Neural cell (in vitro differentiated cells): ENCODE measurements around the gene MSH3. TPM values are rescaled to one million over a fixed set of nuclear protein-coding genes. Genes with fewer than 3 reads are reported as not detected.
"Not testable (repeated sequence)": the region's sequence is repeated elsewhere in the genome, so short reads cannot be mapped to it uniquely, and the experiment has no call there.

ENCODE experiments used
- H2AFZ ChIP-seq: fragments of 200-600, 300-800 bp; sonication (generic), shearing (Covaris generic); 2 replicates; pipeline ENCODE4 v1.6.0; 2014; ENCODE audit warnings: low read depth, mild to moderate bottlenecking, antibody characterized with exemption, low read length, moderate library complexity
- H3F3A ChIP-seq: fragments of 200-600 bp; shearing (Covaris generic); 2 replicates; pipeline ENCODE4 v1.6.1; 2016; ENCODE audit warnings: mild to moderate bottlenecking, moderate library complexity, mixed read lengths, antibody characterized with exemption, low read length; ENCODE audit not compliant: insufficient read depth, poor library complexity, severe bottlenecking
- H3K27ac ChIP-seq: fragments of 200-600, 300-800 bp; sonication (generic), shearing (Covaris generic); 2 replicates; pipeline ENCODE4 v1.5.1; 2014; ENCODE audit warnings: mild to moderate bottlenecking, low read length, moderate library complexity
- H3K27me3 ChIP-seq: fragments of 300-800, 200-600 bp; sonication (generic), shearing (Covaris generic); 2 replicates; pipeline ENCODE4 v1.6.0; 2014; ENCODE audit warnings: mild to moderate bottlenecking, low read depth, low read length, moderate library complexity; ENCODE audit not compliant: insufficient read depth
- H3K36me3 ChIP-seq: fragments of 300-800, 200-600 bp; sonication (generic), shearing (Covaris generic); 2 replicates; pipeline ENCODE4 v1.5.1; 2014; ENCODE audit warnings: mild to moderate bottlenecking, antibody characterized with exemption, low read length, moderate library complexity; ENCODE audit not compliant: insufficient read depth
- H3K4me2 ChIP-seq: fragments of 300-800, 200-600 bp; sonication (generic), shearing (Covaris generic); 2 replicates; pipeline ENCODE4 v1.6.0; 2014; ENCODE audit warnings: mild to moderate bottlenecking, low read length
- H3K4me3 ChIP-seq: fragments of 300-800, 200-600 bp; sonication (generic), shearing (Covaris generic); 2 replicates; pipeline ENCODE4 v1.5.1; 2014; ENCODE audit warnings: mild to moderate bottlenecking, low read length, moderate library complexity
- H3K79me2 ChIP-seq: fragments of 200-600 bp; shearing (Covaris generic); replicated peaks from 2 replicates; pipeline ENCODE4 v1.6.0; 2014; ENCODE audit warnings: mild to moderate bottlenecking, low read length, moderate library complexity; ENCODE audit not compliant: insufficient read depth
- H3K9ac ChIP-seq: fragments of 300-800, 200-600 bp; sonication (generic), shearing (Covaris generic); 2 replicates; pipeline ENCODE4 v1.6.1; 2016; ENCODE audit warnings: mild to moderate bottlenecking, low read length, mixed read lengths
- H3K9me2 ChIP-seq: fragments of 200-600 bp; shearing (Covaris generic); 2 replicates; pipeline ENCODE4 v1.6.1; 2016; ENCODE audit warnings: mild to moderate bottlenecking, low read length, mixed read lengths; ENCODE audit not compliant: insufficient read depth
- H3K9me3 ChIP-seq: fragments of 200-600, 300-800 bp; sonication (generic), shearing (Covaris generic); 2 replicates; pipeline ENCODE4 v1.6.1; 2016; ENCODE audit warnings: mild to moderate bottlenecking, mixed run types, low read length, moderate library complexity, mixed read lengths
- H4K20me1 ChIP-seq: fragments of 200-600 bp; shearing (Covaris generic); 2 replicates; pipeline ENCODE4 v1.6.1; 2016; ENCODE audit warnings: mild to moderate bottlenecking, mixed run types; ENCODE audit not compliant: insufficient read depth
- CTCF ChIP-seq: fragments of 450-650 bp; IDR thresholded peaks from 2 replicates; pipeline ENCODE4 v1.5.1; 2014; ENCODE audit warnings: antibody characterized with exemption, mild to moderate bottlenecking, moderate library complexity; ENCODE audit not compliant: poor library complexity, severe bottlenecking
- EP300 ChIP-seq: fragments of 450-650 bp; conservative IDR thresholded peaks from 2 replicates; pipeline ENCODE4 v1.6.1; 2014; ENCODE audit warnings: antibody characterized with exemption, mild to moderate bottlenecking, moderate library complexity; ENCODE audit not compliant: poor library complexity, severe bottlenecking
- EZH2 ChIP-seq: fragments of 200-600, 300-800 bp; shearing (Covaris generic), sonication (generic); IDR thresholded peaks from 2 replicates; pipeline ENCODE4 v1.6.1; 2014; ENCODE audit warnings: antibody characterized with exemption, low read length, borderline replicate concordance, mild to moderate bottlenecking; ENCODE audit not compliant: insufficient read depth, poor library complexity, severe bottlenecking
- MXI1 ChIP-seq: fragments of 450-650 bp; conservative IDR thresholded peaks from 2 replicates; pipeline ENCODE4 v1.6.1; 2014; ENCODE audit warnings: antibody characterized with exemption, mild to moderate bottlenecking; ENCODE audit not compliant: poor library complexity, severe bottlenecking
- POLR2AphosphoS5 ChIP-seq: IDR thresholded peaks from 2 replicates; pipeline ENCODE4 v1.6.1; 2012
- RAD21 ChIP-seq: fragments of 450-650 bp; conservative IDR thresholded peaks from 2 replicates; pipeline ENCODE4 v1.6.1; 2014; ENCODE audit warnings: antibody characterized with exemption, mild to moderate bottlenecking, moderate library complexity
- REST ChIP-seq: IDR thresholded peaks from 2 replicates; pipeline ENCODE4 v1.6.1; 2012; ENCODE audit warnings: borderline replicate concordance
- SMC3 ChIP-seq: fragments of 450-650 bp; conservative IDR thresholded peaks from 2 replicates; pipeline ENCODE4 v1.6.1; 2014; ENCODE audit warnings: antibody characterized with exemption, mild to moderate bottlenecking, moderate library complexity; ENCODE audit not compliant: poor library complexity
- TAF1 ChIP-seq: IDR thresholded peaks from 2 replicates; pipeline ENCODE4 v1.6.1; 2012; ENCODE audit warnings: low read depth
- polyA plus RNA-seq: library from polyadenylated mRNA; depleted of rRNA; stranded (reverse); fragments of >200 nt; gene quantifications from 2 replicates; pipeline ENCODE4 v1.2.3, GENCODE V29; 2014

Gene MSH3
- polyA plus RNA-seq, 1 donor from 2014 or later: 9.8 TPM

- H3K4me2 ChIP-seq: no peak overlapping the region
Observed at GRCh38 chr5:80782626-80783025, 128.2 kb downstream of the MSH3 start.

GRCh38 chr5:80783751-80784150 lies 129.3 kb downstream of the MSH3 start:
- not testable (repeated sequence) for H3K27ac ChIP-seq, H3K4me2 ChIP-seq, H3K9ac ChIP-seq, H4K20me1 ChIP-seq, H3K36me3 ChIP-seq, H3K4me3 ChIP-seq, H3K9me3 ChIP-seq, H3K79me2 ChIP-seq, H3K9me2 ChIP-seq, H3K27me3 ChIP-seq, H3F3A ChIP-seq, H2AFZ ChIP-seq

More at GRCh38 chr5:80782626-80783025, 128.2 kb downstream of the MSH3 start:
- no peaks in the 10 kb centered on the region for H3F3A ChIP-seq
- H3K9ac ChIP-seq: no peak overlapping the region
- H3K27me3 ChIP-seq: no peaks in the 10 kb centered on the region
- no peaks in the 10 kb centered on the region for H3K9me3 ChIP-seq
- H2AFZ ChIP-seq: no peak overlapping the region
- TF ChIP-seq REST: no peak
- no peak for TF ChIP-seq SMC3
- TF ChIP-seq POLR2AphosphoS5: no peak
- TF ChIP-seq TAF1: no peak
- TF ChIP-seq CTCF: no peak
- no peak for TF ChIP-seq RAD21
- TF ChIP-seq EZH2: no peak
- no peak for TF ChIP-seq MXI1
- TF ChIP-seq EP300: no peak
- H3K27ac ChIP-seq: no peak overlapping the region
- no peaks in the 10 kb centered on the region for H3K79me2 ChIP-seq
- H4K20me1 ChIP-seq: no peaks in the 10 kb centered on the region
- H3K4me3 ChIP-seq: no peak overlapping the region
- no peaks in the 10 kb centered on the region for H3K36me3 ChIP-seq
- no peaks in the 10 kb centered on the region for H3K9me2 ChIP-seq

GRCh38 chr5:80784451-80784850 lies 130.0 kb downstream of the MSH3 start:
- no peaks in the 10 kb centered on the region for H3K9me2 ChIP-seq
- no peaks in the 10 kb centered on the region for H3K9me3 ChIP-seq
- H3F3A ChIP-seq: no peaks in the 10 kb centered on the region
- H3K79me2 ChIP-seq: no peaks in the 10 kb centered on the region
- no peak overlapping the region for H3K4me2 ChIP-seq
- H3K36me3 ChIP-seq: no peaks in the 10 kb centered on the region
- TF ChIP-seq REST: no peak
- no peak for TF ChIP-seq TAF1
- TF ChIP-seq EP300: no peak
- TF ChIP-seq SMC3: no peak
- TF ChIP-seq POLR2AphosphoS5: no peak
- H3K27me3 ChIP-seq: no peaks in the 10 kb centered on the region
- H2AFZ ChIP-seq: no peak overlapping the region
- H3K9ac ChIP-seq: no peak overlapping the region
- no peak overlapping the region for H3K4me3 ChIP-seq
- H4K20me1 ChIP-seq: no peaks in the 10 kb centered on the region
- H3K27ac ChIP-seq: no peak overlapping the region

- H3F3A ChIP-seq, H3K4me2 ChIP-seq, H3K27ac ChIP-seq, H4K20me1 ChIP-seq, H3K9ac ChIP-seq, H3K9me2 ChIP-seq, H3K79me2 ChIP-seq, H3K9me3 ChIP-seq, H3K4me3 ChIP-seq, H3K36me3 ChIP-seq, H3K27me3 ChIP-seq, H2AFZ ChIP-seq: not testable (repeated sequence)
Observed at GRCh38 chr5:80789319-80790016, 135.0 kb downstream of the MSH3 start.
